NB4 (cell line): ENCODE data around the gene LRRC70.
"Not testable (repeated sequence)": the region's sequence is repeated elsewhere in the genome, so short reads cannot be mapped to it uniquely, and the experiment has no call there.

Experiments
- DNase-seq: peaks from one replicate; pipeline ENCODE4 v3.0.0; 2010; ENCODE audit warnings: low read depth
- H3K4me3 ChIP-seq: one replicate; pipeline ENCODE4 v1.5.1; 2011; ENCODE audit warnings: mild to moderate bottlenecking, low read depth, low read length, moderate library complexity
- MAX ChIP-seq: IDR thresholded peaks from 2 replicates; pipeline ENCODE4 v1.6.1; 2011; ENCODE audit warnings: low read depth, low read length
- MYC ChIP-seq: IDR thresholded peaks from 2 replicates; pipeline ENCODE4 v1.6.1; 2011; ENCODE audit warnings: low read depth, low read length
- POLR2A ChIP-seq: IDR thresholded peaks from 2 replicates; pipeline ENCODE4 v1.6.1; 2011; ENCODE audit warnings: mild to moderate bottlenecking; ENCODE audit not compliant: insufficient read length; ENCODE audit errors: extremely low read depth
- TF ChIP-seq, protein P1 (sequence below): IDR thresholded peaks from one replicate; pipeline ENCODE4 v1.5.1; 2012; ENCODE audit warnings: low read depth, low read length

Gene LRRC70

GRCh38 chr5:62620761-62621160, 42.1 kb downstream of the LRRC70 start:
- no peak for TF ChIP-seq MYC
- TF ChIP-seq MAX = no peak
- TF ChIP-seq POLR2A = no peak
- DNase-seq = no peak
- no peak overlapping the region for H3K4me3 ChIP-seq

DNA sequence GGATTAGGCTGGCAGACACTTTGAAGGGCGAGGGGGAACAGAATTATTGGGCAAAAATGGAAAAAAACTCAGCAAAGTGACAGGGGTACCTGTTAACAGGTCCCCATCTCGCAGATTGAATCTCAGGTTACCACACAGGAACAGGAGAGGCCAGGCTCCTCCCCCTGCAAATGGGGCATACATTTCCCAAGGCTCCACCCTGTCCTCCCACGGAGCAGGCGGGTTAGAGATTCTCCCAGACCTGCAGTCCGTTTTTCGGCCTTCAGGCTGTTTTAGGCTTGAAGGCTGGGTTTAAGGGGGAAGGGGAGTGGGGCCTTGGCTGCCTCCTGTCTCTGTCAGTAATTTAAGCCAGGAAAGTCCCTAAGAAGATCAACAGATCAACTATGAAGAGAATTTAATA, 42.7 kb downstream of the LRRC70 start:
- DNase-seq = no peak
- TF ChIP-seq POLR2A = no peak
- no peak for TF ChIP-seq MYC
- TF ChIP-seq MAX = no peak
- TF ChIP-seq, protein P1, sequence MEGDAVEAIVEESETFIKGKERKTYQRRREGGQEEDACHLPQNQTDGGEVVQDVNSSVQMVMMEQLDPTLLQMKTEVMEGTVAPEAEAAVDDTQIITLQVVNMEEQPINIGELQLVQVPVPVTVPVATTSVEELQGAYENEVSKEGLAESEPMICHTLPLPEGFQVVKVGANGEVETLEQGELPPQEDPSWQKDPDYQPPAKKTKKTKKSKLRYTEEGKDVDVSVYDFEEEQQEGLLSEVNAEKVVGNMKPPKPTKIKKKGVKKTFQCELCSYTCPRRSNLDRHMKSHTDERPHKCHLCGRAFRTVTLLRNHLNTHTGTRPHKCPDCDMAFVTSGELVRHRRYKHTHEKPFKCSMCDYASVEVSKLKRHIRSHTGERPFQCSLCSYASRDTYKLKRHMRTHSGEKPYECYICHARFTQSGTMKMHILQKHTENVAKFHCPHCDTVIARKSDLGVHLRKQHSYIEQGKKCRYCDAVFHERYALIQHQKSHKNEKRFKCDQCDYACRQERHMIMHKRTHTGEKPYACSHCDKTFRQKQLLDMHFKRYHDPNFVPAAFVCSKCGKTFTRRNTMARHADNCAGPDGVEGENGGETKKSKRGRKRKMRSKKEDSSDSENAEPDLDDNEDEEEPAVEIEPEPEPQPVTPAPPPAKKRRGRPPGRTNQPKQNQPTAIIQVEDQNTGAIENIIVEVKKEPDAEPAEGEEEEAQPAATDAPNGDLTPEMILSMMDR = no peak
- H3K4me3 ChIP-seq = no peak overlapping the region

DNA sequence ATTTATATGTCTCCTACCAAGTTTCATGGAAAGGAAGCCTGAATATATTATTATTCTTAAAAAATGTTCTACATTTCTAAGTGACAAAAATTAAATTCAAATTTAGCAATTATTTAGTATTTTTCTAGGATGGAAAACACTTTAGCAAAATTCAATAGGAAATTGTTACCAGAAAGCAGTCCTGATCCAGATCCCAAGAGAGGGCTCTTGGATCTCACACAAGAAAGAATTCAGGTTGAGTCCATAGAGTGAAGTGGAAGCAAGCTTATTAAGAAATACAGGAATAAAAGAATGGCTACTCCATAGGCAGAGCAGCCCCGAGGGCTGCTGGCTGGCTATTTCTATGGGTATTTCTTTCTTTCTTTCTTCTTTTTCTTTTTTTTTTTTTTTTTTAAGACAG, 44.7 kb downstream of the LRRC70 start:
- TF ChIP-seq MYC = no peak
- H3K4me3 ChIP-seq = no peak overlapping the region
- DNase-seq = no peak

DNA sequence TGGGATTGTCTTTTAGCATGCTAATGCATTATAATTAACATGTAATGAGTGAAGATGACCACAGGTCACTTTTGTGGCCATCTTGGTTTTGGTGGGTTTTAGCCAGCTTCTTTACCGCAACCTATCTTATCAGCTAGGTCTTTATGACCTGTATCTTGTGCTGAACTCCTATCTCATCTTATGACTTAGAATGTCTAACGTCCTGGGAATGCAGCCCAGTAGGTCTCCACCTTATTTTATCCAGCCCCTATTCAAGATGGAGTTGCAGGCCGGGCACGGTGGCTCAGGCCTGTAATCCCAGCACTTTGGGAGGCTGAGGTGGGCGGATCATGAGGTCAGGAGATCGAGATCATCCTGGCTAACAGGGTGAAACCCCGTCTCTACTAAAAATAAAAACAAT, 45.8 kb downstream of the LRRC70 start:
- DNase-seq, H3K4me3 ChIP-seq: not testable (repeated sequence)

GRCh38 chr5:62626534-62626933, 47.9 kb downstream of the LRRC70 start:
- no peak for DNase-seq
- TF ChIP-seq, protein P1 = no peak
- TF ChIP-seq POLR2A = no peak

DNA sequence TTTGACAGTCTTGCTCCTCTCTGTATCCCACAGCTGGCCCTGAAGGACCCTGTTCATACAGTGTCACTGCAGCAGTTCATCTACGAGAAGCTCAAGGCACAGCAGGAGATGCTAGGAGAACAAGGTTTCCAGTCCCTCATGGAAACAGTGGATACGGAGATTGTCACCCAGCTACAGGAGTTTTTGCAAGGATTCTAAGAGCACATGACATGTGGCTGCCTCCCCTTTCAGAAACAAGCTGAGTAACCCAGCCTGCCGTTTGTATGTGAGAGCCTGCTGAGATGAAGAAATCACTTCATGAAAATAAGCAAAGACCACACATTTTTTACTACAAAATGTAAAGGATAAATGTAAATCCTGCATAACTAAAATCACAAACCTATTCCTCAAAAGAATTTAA, 48.5 kb downstream of the LRRC70 start:
- TF ChIP-seq MYC (no peak), POLR2A (no peak), MAX (no peak)
- TF ChIP-seq, protein P1 = no peak
- no peak overlapping the region for H3K4me3 ChIP-seq
- DNase-seq = no peak

More at GRCh38 chr5:62626534-62626933, 47.9 kb downstream of the LRRC70 start:
- H3K4me3 ChIP-seq = no peak overlapping the region

- no peak overlapping the region for H3K4me3 ChIP-seq
- DNase-seq = no peak
- TF ChIP-seq POLR2A (no peak), MYC (no peak), MAX (no peak)
- TF ChIP-seq, protein P1 = no peak
Observed at GRCh38 chr5:62627901-62628300, 49.3 kb downstream of the LRRC70 start.
